ENCODE results near the gene POLR3K. TPM values are rescaled to one million over a fixed set of nuclear protein-coding genes. Genes with fewer than 3 reads are reported as not detected.

POLR3K gene
- 10 to 100 TPM in 3 of 5 donors, 1 to 10 TPM in 2; 9.0 to 13.7 (median 10.6) TPM for polyA plus RNA-seq (ENCODE audit: insufficient read depth in 1 of 5, insufficient read length in 5 of 5, low replicate concordance in 1 of 5)
- long read RNA-seq, donor 1, transcript POLR3K-201 (3 exons, 1,392 nt) = major isoform, 24 of 24 reads
- long read RNA-seq, donor 1, partial matches to known transcripts = 0 of 24 reads
- long read RNA-seq, donor 1, other reads (novel, unspliced or antisense) = 0 of 24 reads
- long read RNA-seq, donor 2, transcript POLR3K-201 (3 exons, 1,392 nt) = major isoform, 21 of 21 reads
- long read RNA-seq, donor 2, partial matches to known transcripts = 0 of 21 reads
- long read RNA-seq, donor 2, other reads (novel, unspliced or antisense) = 0 of 21 reads
- long read RNA-seq, donor 3, transcript POLR3K-201 (3 exons, 1,392 nt) = major isoform, 22 of 22 reads
- long read RNA-seq, donor 3, partial matches to known transcripts = 0 of 22 reads
- long read RNA-seq, donor 3, other reads (novel, unspliced or antisense) = 0 of 22 reads
- long read RNA-seq, donor 4, transcript POLR3K-201 (3 exons, 1,392 nt) = major isoform, 18 of 19 reads
- long read RNA-seq, donor 4, partial matches to known transcripts = 0 of 19 reads
- long read RNA-seq, donor 4, other reads (novel, unspliced or antisense) = 0 of 19 reads
- long read RNA-seq, donor 5, transcript POLR3K-201 (3 exons, 1,392 nt) = major isoform, 30 of 30 reads
- long read RNA-seq, donor 5, partial matches to known transcripts = 0 of 30 reads
- long read RNA-seq, donor 5, other reads (novel, unspliced or antisense) = 0 of 30 reads
- long read RNA-seq, donor 6, transcript POLR3K-201 (3 exons, 1,392 nt) = major isoform, 35 of 36 reads
- long read RNA-seq, donor 6, partial matches to known transcripts = 0 of 36 reads
- long read RNA-seq, donor 6, other reads (novel, unspliced or antisense) = 0 of 36 reads
- long read RNA-seq, donor 7, transcript POLR3K-201 (3 exons, 1,392 nt) = major isoform, 22 of 22 reads
- long read RNA-seq, donor 7, partial matches to known transcripts = 0 of 22 reads
- long read RNA-seq, donor 7, other reads (novel, unspliced or antisense) = 0 of 22 reads
- long read RNA-seq, donor 8, transcript POLR3K-201 (3 exons, 1,392 nt) = major isoform, 14 of 14 reads
- long read RNA-seq, donor 8, partial matches to known transcripts = 0 of 14 reads
- long read RNA-seq, donor 8, other reads (novel, unspliced or antisense) = 0 of 14 reads

DNA sequence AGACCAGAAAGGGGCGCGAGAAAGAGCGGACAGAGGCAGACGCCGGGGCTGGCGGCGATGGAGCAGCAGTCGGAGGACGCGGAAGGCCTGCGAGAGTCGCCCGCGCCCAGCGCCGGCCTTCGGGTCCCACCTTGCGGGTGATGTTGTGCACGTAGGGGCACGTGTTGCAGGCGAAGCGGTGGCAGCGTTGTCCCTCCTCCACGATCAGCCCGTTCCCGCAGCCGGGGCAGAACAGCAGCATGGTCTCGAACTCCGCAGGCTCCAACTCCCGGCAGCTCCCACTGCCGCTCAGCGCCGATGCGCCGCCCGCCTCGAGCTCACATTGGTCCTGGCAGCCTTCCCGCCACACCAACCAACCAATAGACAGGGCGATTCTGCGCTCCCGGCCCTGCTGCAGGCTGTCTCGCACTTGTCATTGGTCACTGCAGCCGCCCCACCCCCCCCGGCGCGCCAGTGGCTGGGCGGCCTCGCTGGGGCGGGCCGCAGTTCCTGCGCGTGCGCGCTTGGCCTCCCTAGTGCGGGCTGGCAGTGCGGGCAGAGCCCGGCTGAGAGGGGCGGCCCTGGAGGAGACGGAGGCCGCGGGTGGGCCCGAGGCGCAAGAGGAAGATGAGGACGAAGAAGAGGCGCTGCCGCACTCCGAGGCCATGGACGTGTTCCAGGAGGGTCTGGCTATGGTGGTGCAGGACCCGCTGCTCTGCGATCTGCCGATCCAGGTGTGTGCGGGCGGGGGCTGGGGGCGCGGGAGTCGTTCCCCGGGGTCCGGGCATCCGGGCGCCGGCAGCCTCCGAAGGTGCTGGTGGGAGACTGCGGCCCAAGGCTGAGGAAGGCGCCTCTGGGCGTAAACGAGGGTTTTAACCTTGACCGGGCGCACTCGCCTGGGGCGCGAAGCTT, at the start of gene POLR3K, which contains the start of gene SNRNP25:
Gene POLR3K (minus strand): TSS at position 263 of the 891 bp plus-strand sequence. CDS start 22 bp downstream, at position 241.
Gene SNRNP25 (plus strand): TSS at position 483 of the 891 bp plus-strand sequence. CDS start 189 bp downstream, at position 672.
- DNase-seq = peak; percentile 94 to 97

DNA sequence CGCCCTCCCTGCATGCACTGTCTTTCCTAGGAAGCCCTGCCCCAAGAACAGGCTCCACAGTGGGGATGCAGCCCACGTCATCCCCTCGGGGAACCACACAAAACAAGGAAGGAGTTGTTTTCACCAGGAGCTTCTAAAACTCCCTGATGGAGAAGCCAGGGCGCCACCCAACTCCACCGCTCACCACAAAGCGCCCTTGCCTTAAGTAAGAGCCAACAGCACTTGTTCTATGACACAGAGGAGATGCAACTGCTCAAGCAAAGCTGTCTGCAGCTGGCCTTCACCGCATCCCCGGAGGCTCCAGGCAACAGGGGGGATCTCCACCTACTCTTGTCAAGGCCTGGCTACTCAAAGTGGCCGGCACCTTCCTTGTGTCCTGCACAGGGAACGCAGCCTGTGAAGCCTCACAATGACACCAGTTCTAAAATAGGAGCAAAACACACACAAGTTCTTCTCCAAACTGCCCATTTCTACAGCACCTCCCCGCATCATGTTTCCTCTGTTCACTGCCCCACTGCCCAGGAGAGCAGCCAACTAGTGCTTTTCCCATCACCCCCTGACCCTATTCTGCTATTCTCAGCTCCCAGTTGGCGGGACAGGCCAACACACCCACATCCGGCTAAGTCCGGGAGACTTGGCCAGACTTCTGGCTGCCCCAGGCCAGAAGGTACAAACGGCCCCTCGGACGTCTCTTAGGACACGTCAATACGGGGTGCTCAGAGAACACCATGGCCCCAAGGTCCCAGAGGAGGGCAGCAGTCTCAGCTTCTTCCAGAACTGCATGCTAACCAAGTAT, 48.9 kb upstream of the POLR3K start:
- DNase-seq = no peak

DNA sequence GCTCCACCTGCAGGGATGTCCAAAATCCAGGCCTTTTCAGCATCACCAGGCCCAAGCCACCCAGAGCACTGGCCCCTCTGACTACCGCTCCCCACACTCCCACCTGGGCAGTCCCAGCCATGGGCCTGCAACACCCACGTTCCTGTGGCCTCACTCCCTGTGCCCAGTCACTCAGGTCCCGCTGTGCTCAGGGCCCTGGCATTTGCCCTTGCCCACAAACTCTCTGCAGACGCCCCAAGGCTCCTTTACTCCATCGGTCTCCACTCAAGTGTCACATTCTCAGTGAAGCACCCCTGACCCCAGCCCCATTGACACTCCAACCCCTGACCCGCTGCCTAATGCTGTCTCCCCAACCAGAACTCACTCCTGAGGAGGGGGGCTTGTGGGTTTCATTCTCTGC, 48.2 kb upstream of the POLR3K start:
- DNase-seq = no peak

DNA sequence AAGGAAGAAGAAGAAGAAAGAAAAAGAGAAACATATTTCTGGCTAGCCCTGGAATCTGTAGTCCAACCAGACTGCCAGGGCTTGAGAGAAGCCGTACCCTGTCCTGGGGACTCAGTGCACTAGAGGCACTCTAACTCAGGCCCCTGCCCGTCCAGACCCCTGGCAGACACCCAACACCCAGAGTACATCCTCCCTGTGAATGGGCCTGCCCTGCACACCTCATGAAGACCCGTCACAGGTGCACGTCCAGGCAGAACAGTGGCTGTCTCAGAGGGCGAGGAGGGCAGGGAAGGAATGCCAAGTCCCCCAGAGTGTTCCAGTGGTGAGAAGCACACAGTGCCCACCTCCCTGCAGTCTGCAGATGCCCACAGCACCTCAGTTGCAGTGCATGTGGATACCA, 47.6 kb upstream of the POLR3K start:
- no peak for DNase-seq

DNA sequence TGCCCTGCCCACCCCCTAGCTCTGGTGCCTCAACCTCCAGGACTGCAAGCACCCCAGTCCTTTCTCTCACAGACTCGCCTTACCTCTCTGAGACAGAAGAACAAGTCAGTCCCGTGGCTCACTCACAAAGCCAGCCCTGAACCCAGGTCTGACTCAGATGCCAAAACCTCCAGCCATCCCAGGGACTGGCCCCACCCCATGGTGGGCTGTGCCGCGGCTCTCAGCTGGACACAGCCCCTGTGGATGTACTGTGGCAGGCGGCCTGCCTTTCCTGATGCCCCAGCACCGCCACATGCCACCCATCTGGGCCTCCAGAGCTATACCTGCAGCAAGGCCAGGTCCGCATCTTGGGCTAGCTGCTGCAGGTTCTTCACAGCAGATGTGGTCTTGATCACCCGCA, 44.4 kb upstream of the POLR3K start:
- no peak for DNase-seq

DNA sequence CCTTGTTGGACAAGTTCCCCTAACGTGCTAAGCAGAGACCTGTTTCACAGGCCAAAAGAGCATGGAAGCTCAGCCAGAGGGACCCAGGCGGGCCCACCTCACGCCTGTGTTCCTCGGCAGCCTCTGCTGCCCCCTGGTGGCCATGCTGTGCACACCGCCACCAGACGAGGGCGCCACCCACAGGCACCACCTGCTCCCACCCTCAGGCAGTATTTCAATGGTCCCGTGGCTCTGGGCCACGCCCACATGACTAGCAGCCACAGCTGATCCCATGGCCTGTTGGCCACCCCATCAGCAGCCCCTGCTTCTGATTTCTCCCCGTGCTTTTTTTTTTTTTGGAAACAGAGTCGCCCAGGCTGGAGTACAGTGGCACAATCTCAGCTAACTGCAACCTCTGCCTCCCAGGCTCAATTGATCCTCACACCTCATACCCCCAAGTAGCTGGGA, 43.5 kb upstream of the POLR3K start:
- DNase-seq = peak; percentile 62 to 72

DNA sequence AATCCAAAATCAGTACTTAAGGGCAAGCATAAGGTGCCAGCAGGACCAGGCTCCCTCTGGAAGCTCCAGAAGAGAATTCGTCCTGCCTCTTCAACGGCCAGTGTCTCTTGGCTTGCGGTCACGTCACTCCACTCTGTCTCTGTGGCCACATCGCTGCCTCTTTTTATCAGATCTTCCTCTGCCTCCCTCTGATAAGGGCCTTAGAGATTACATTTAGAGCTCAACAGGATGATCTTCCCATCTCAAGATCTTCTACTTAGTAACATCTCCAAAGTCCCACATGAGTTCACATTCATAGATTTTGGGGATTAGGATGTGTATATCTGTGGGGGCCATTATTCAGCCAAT, 41.5 kb upstream of the POLR3K start:
- DNase-seq = no peak

DNA sequence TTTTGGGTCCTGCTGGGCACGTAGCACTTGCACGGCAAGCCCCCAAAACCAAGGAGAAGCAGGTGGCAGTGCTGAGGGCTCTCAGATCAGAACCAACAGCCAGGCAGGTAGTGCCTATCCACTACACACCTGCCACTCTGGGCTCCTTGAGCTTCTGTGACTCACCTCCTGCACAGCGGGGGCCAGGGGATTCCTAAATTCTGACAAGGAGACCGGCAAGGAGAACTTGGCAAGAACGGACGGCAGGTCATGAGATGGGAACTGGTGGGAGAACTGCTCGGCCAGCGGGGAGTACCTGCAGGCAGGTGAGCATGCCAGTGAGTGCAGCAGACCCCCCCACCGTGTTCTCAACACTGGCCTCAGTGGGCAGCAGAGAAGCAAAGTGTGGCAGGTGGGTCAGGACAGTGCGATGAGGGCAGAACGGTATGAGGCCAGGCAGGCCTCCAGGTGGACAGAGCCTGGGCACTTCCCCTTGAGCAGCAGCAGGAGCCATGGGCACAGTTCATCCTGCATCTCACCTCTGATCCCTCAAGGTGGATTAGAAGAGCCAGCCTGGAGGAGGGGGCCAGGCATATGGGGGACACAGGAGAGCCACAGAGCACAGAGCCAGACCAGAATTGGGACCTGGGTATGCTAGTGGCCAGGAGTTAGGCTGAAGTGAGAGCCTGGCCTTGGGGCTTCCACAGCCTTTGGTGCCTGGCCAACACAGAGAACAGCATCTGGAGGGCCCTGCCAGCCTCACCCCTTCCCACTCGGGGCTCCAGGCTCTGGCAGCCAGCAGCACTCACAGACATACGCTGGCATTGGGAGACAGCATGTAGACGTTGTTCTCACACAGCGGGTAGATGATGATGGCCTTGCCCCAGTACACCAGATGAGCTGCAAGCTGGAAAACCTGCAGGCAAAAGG, 39.3 kb upstream of the POLR3K start:
- DNase-seq = no peak

DNA sequence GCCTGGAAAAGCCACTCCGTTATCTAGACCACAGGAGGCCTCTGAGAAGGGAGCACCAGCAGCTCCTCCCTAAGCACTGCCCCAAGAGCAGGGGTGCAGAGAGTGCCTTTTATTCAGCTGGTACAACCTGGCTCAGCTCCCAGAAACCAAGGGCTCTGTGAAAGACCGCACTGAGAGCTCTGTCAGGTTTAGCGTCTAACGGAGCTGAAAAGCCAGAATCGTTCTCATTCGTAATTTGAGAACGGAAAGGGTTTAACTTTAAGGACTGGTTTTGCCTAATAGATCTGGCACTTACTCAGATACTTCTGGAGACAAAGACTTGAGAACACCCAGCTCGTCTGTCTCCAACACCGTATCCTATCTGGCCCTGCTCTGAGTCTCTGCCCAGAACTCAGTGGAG, 38.1 kb upstream of the POLR3K start:
- DNase-seq = no peak

DNA sequence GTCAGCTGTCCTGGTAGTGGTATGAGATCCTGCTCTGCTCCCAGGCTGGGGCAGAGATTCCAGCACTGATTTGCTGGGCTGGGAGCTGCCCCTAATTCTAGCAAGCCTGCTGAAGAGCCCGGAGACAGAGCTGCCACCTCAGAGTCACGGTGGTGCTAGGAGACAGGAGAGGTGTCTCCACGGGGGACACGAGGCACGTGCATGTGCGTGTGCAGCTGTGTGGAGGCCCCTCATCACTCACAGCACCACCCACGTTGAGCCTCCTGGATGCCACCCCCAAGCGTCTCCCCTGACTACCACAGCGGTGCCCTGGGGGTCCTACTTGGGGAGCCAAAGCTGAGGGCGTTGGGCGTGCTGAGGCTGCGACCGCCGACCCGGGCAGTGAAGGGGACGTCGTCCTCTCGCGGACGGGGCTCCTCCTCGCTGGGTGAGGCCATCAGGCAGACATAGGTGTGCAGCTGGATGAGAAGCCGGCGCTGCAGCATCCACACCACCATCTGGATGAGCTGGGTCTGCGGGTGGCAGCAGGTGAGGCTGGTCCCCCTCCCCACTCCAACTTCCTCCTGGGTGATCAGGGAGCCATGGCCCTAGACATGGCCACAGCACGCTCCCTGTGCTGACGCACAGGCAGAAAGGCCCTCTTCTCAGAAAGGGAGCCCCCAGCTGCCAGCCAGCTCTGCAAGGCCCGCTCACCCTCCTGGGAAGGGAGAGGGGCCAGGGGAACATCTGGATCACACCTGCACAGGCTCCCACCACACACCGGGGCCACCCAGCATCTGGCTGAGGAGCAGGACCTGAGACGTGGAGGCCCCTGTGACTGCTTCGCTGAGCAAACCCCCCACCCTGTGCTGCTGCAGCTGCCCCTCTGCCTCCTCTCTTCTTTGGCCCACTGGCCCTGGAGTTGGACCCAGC, 36.2 kb upstream of the POLR3K start:
- no peak for DNase-seq

DNA sequence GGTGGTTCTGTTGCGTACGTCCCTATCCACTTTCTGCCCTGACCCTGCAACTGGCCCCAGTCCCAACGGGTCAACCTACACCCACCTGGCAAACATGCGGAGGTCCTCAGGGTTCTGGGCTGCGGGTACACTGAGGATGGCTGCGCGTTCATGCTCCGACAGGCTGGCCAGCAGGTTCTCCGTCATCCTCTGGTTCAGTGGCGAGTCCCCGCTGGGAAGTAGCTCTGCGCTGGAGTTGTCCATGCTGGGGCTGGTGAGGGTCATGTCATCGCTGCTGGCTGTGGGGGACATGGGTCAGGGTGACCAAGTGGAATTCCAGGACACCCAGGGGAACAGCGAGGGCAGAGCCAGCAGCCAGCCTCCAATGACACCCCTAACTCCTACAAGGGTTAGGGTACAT, 35.2 kb upstream of the POLR3K start:
- no peak for DNase-seq

DNA sequence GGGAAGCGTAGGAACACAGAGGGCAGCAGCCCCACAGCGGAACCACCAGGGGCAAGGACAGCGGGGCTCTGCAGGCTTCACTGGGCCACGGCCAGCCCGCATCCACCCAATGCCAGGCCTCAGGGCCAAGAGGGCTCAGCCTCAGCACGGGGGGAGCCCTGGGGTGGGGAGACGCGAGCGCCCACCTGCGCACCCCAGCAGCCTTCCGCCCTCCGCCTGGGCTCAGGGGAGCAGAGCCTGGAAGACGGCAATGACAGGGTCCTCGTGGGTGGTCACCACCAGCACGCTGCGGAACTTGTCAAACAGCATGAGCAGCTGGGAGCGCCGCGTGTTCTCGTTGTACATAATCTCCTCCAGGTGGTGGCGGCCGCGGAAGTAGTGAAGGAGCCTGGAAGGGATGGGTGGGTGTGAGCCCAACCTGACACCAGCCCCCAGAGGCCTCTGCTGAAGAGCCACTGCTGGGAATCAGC, 33.1 kb upstream of the POLR3K start:
- no peak for DNase-seq

DNA sequence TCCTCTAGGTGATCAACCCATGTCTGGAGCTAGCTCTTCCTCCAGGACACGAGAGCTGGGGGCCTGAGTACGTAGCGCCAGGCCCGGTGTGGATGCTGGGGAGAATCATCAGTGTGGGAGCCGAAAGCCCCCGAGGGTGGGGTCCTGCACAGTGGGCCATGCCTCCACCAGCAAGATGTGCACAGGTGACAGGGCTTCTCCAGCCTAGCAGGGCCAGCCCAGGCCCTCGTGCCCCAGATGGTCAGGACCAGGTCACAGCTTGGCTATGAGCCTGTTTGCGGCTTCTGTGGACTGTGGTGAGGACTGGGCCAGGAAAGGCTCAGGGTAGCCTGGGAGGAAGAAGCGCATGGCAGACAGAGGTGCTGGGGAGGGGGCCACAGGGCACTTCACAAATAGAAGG, 32.5 kb upstream of the POLR3K start:
- no peak for DNase-seq

DNA sequence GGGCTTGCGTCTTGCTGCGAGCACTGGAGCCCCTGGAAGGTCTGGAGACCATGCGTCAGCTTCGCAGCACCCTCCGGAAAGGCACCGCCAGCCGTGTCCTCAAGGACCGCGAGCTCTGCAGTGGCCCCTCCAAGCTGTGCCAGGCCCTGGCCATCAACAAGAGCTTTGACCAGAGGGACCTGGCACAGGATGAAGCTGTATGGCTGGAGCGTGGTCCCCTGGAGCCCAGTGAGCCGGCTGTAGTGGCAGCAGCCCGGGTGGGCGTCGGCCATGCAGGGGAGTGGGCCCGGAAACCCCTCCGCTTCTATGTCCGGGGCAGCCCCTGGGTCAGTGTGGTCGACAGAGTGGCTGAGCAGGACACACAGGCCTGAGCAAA, 32.0 kb upstream of the POLR3K start:
- DNase-seq = no peak

DNA sequence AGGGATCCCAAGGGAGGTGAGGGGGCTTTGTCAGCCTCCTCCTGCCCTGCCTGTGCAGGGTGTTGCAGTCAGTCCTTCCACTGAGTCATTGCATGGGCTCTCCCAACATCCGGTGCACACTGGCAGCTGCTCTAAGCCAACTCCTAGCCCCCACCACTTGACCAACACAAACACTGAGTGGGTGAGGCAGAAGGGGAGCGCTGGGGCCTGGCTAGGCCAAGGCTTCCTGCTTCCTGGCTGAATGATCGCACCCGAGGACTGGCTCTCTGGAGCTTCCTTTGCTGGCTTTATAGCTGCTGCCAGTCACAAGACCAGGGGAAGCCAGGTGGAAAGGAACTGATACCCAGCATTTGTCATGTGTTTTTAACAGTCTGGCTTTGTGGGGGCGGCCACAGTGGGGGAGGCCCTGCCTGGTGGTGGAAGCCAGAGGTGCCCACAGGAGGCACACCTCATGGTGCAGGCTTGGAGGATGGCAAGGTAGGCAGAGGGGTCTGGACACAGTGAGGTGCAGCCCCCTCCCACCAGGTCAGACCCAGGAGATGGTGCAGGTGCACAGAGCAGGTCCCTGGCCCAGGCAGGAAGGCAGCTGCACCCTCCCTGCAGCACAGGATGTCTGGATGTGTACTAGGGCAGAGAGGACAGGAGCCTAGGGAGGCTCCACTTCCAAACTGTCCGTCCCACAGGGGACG, 31.5 kb upstream of the POLR3K start:
- DNase-seq = no peak

DNA sequence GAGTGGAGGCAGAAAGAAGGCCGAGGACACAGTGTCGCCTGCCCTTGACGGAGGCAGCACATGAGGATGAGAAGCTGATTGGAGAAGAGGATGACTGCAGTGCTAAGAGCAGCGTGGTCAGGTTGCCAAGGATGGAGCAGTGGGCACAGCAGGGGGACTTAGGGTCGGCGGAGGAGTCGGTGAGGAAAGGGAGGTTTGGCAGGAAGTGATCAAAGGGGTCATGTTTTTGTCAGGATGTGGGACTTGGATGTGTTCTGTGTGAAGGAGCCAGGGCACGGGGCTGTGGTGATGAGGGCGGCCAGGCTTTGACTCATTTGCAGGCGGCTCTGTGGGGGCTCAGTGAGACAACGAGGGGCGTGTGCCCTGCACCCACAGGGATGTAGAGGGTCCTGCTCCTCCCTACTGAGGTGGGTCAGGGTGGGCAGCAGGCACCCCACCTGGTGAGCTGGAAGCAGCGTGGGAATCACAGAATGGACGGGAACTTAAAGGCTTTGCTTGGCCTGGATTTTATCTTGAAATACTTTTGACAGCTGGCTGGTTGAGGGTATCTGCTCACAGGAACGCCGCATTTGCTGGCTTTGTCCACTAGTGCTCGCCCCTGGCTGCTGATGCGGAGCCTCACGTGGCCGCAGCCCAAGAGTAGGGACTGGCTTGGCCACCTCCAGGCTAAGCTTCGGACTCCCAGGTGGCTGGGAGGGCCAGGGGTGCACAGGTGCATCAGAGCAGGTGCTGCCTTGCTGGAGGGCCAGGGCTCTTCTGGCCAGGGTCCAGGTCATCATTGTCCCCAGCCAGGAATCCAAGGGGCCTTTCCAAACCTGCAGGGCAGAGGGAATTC, 30.6 kb upstream of the POLR3K start:
- no peak for DNase-seq

Data from right lung (tissue), 10 donors.